IMR-90 (cell line): ENCODE measurements around the gene FCRL1.

Source experiments
- CTCF ChIP-seq: conservative IDR thresholded peaks from 2 replicates; pipeline ENCODE4 v1.5.1; 2012; ENCODE audit warnings: mild to moderate bottlenecking, low read depth, low read length, improper control_type of control experiment
- POLR2A ChIP-seq: IDR thresholded peaks from 2 replicates; pipeline ENCODE4 v1.6.1; 2012; ENCODE audit warnings: mild to moderate bottlenecking, low read depth, low read length

- no peak for TF ChIP-seq CTCF
- TF ChIP-seq POLR2A: no peak
Observed at GRCh38 chr1:157834430-157834829, 14.5 kb upstream of the FCRL1 start.
